Neural crest cell (in vitro differentiated cells): ENCODE data around the gene DIP2C. TPM values are rescaled to one million over a fixed set of nuclear protein-coding genes. Genes with fewer than 3 reads are reported as not detected.

Source experiments
- DNase-seq: peaks from one replicate; pipeline ENCODE4 v3.0.0; 2021; ENCODE audit warnings: low read depth, mixed read lengths, low spot score
- H3K27ac Mint-ChIP-seq: one replicate; pipeline ENCODE4 v1.8.0; 2021; ENCODE audit warnings: mild to moderate bottlenecking, mixed read lengths; ENCODE audit not compliant: unreplicated experiment
- H3K27me3 Mint-ChIP-seq: 2 replicates; pipeline ENCODE4 v1.8.0; 2021; ENCODE audit warnings: low read depth, mild to moderate bottlenecking, mixed read lengths
- H3K36me3 Mint-ChIP-seq: 2 replicates; pipeline ENCODE4 v1.8.0; 2021; ENCODE audit warnings: low read depth, mild to moderate bottlenecking, mixed read lengths
- H3K4me1 Mint-ChIP-seq: 2 replicates; pipeline ENCODE4 v1.8.0; 2021; ENCODE audit warnings: mixed read lengths
- H3K4me3 Mint-ChIP-seq: one replicate; pipeline ENCODE4 v1.8.0; 2021; ENCODE audit warnings: mild to moderate bottlenecking, mixed read lengths
- H3K9me3 Mint-ChIP-seq: 2 replicates; pipeline ENCODE4 v1.8.0; 2021; ENCODE audit warnings: mixed read lengths
- total RNA-seq: library from RNA; stranded (reverse); gene quantifications from 2 replicates; pipeline ENCODE4 v1.2.1, GENCODE V29; 2021
- TF ChIP-seq, protein P1 (sequence below): fragments of 200-600 bp; sonication (generic); conservative IDR thresholded peaks from 2 replicates; pipeline ENCODE4 v1.5.0; 2021; ENCODE audit warnings: antibody characterized with exemption, mild to moderate bottlenecking

The DIP2C gene
- total RNA-seq, 1 donor from 2014 or later = 21.7 TPM

DNA sequence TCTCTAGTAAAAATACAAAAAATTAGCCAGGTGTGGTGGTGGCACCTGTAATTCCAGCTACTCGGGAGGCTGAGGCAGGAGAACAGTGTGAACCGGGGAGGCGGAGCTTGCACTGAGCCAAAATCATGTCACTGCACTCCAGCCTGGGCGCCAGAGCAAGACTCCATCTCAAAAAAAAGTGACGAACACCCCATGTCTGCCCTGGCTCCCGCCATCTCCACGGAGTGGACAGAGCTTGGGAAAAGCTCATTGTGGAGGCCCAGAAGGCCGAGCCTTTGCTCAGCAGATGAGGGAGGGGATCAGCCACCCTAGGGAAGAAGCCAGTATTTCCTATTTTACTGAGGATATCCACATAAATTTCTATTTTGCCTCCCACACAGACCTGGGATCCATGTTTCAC is 136.8 kb downstream of the DIP2C start:
- no peak overlapping the region for H3K27ac Mint-ChIP-seq
- peaks cover 32% of the 10 kb centered on the region for H3K4me1 Mint-ChIP-seq

DNA sequence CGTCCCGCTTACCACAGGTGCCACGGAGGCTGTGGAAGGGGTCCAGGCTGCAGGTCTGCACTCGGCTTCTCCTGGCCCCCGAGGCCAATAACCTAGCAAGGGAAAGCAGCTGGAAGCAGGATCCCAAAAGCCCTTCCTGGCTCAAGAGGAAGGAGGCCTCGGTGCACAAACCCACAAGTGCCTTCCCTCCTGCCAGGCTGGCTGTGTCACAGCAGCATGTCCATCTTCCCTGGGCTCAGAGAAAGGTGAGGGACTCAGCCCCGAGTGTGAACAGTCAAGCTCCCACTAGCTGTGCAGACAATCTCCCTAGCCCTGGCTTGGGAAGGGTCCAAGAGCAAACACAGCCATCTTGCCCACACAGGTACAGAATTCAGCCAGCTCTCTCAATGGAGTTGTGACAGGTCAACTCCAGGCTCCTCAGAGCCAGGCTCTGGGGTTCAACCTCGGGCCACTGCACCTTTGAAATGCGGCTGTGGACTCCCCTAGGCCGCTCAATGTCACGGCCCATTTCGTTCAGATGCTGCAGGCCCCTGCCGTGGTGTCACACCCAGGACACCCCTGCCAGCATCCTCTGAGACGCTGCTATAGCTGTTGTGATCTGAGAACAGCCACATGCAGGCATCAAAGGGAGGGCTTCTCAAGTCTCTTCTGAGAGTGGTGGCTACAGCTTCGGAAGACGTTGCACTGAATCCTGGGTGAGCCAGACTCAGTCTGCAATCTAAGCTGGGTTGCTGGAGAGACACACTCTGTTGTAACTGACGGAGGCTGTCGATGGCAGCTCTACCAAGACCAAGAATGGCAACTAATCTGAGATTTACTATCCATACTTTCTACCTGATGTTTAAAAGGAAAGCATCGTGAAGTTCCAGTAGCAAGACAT is 137.9 kb downstream of the DIP2C start:
- no peak for DNase-seq
- Mint-ChIP-seq H3K4me1 (peaks cover 31% of the 10 kb centered on the region), H3K4me3 (no peak overlapping the region), H3K36me3 (no peaks in the 10 kb centered on the region), H3K27ac (no peak overlapping the region), H3K9me3 (no peaks in the 10 kb centered on the region), H3K27me3 (no peaks in the 10 kb centered on the region)
- TF ChIP-seq, protein P1, sequence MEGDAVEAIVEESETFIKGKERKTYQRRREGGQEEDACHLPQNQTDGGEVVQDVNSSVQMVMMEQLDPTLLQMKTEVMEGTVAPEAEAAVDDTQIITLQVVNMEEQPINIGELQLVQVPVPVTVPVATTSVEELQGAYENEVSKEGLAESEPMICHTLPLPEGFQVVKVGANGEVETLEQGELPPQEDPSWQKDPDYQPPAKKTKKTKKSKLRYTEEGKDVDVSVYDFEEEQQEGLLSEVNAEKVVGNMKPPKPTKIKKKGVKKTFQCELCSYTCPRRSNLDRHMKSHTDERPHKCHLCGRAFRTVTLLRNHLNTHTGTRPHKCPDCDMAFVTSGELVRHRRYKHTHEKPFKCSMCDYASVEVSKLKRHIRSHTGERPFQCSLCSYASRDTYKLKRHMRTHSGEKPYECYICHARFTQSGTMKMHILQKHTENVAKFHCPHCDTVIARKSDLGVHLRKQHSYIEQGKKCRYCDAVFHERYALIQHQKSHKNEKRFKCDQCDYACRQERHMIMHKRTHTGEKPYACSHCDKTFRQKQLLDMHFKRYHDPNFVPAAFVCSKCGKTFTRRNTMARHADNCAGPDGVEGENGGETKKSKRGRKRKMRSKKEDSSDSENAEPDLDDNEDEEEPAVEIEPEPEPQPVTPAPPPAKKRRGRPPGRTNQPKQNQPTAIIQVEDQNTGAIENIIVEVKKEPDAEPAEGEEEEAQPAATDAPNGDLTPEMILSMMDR = no peak

More for the DNA sequence above, 136.8 kb downstream of the DIP2C start:
- no peaks in the 10 kb centered on the region for H3K27me3 Mint-ChIP-seq
- no peak overlapping the region for H3K4me3 Mint-ChIP-seq
- TF ChIP-seq, protein P1 = no peak
- no peaks in the 10 kb centered on the region for H3K36me3 Mint-ChIP-seq
- no peaks in the 10 kb centered on the region for H3K9me3 Mint-ChIP-seq
- no peak for DNase-seq

DNA sequence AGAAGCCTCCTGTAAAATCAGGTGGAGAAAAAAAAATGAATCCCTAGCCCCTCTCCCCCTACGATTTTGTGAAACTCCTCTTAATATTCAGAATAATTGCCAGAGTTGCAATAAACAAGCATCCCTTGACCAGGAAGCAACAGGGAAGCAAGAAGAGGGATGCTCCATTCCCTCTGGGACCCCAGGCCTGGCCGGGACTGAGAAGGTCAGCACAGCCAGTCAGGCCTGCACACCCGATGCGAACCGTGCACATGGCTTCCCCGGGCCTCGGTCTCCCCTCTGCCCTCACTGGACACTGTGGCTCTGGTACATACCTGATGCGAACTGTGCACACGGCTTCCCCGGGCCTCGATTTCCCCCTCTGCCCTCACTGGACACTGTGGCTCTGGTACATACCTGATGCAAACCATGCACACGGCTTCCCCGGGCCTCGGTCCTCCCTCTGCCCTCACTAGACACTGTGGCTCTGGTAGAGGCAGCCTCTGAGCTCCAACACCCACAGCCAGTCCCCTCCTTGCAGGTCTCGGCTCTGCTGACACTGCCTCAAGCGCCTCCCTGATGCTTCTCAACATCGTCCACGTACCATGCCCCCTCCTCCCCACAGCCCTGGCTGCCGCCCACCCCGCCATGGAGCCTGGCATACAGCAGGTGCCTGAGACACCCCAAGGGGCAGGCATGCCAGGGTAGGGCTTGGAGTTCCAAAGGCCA is 138.6 kb downstream of the DIP2C start:
- TF ChIP-seq, protein P1 = no peak
- Mint-ChIP-seq H3K4me3 (no peak overlapping the region), H3K36me3 (no peaks in the 10 kb centered on the region), H3K27ac (no peak overlapping the region), H3K4me1 (peaks cover 26% of the 10 kb centered on the region), H3K27me3 (no peaks in the 10 kb centered on the region), H3K9me3 (no peaks in the 10 kb centered on the region)
- DNase-seq = no peak

DNA sequence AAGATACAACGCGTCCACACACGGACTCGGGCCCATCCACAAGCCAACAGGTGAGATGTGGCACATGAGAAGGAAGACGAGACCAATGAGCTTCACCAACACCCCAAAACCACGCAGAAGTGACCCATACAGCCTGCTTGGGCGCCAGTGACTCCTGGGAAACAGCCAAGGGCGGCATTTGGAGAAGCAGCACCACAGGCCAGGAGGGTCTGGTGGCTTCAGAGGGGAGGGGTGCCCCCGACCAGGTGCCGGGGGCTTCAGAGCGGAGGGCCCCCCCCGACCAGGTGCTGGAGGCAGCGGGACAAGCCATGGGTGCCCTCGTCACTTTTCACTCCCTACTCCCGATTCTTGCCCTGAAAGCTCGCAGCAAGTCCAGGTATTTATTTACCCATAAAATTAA is 140.1 kb downstream of the DIP2C start:
- H3K4me3 Mint-ChIP-seq = no peak overlapping the region
- DNase-seq = no peak
- no peaks in the 10 kb centered on the region for H3K27me3 Mint-ChIP-seq
- no peaks in the 10 kb centered on the region for H3K9me3 Mint-ChIP-seq
- H3K27ac Mint-ChIP-seq = no peak overlapping the region
- peaks cover 24% of the 10 kb centered on the region for H3K4me1 Mint-ChIP-seq
- no peaks in the 10 kb centered on the region for H3K36me3 Mint-ChIP-seq
- TF ChIP-seq, protein P1 = no peak

DNA sequence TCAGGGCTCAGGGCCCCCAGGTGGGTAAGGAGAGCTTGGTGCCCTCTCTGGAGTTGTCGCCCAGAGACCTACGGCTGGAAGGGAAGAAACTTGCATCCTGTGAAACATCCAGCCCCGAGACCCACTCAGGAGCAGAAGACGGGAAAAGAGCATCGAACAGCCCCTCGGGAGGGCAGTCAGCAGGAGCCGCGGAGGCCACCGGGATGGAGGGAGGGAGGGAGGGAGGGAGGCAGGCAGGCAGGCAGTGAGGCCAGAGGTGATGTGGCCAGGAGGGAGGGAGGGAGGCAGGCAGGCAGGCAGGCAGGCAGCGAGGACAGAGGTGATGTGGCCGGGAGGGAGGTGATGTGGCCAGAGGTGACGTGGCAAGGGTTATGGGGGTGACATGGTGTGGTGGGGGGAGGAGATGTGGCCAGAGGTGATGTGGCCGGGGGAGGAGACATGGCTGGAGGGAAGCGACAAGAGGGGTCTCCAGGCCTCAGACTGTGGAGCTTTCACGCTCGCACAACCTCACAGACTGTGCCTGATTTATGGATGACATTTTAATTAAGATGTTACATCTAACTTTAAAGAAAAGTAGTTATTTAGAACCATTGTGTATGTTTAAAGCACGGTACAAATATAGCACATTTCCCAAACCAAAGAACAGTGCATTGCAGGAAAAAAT is 141.1 kb downstream of the DIP2C start:
- Mint-ChIP-seq H3K9me3 (no peaks in the 10 kb centered on the region), H3K36me3 (no peaks in the 10 kb centered on the region), H3K27me3 (no peaks in the 10 kb centered on the region), H3K4me1 (peaks cover 31% of the 10 kb centered on the region), H3K4me3 (no peak overlapping the region), H3K27ac (no peak overlapping the region)
- TF ChIP-seq, protein P1 = no peak
- DNase-seq = no peak
